Uterus (tissue), 4 donors: ENCODE results near the gene PARD3. TPM values are rescaled to one million over a fixed set of nuclear protein-coding genes. Genes with fewer than 3 reads are reported as not detected.

Experiments
- DNase-seq, 2 donors: peaks; one replicate each; pipeline ENCODE4 v3.0.0-alpha.2; 2019 to 2020
- H3K27ac ChIP-seq, 2 donors: fragments of 200-600 bp; sonication (generic); 1 replicate in 1 of 2; 2 replicates in 1 of 2; pipeline ENCODE4 v1.5.1; 2016 to 2018
- H3K27me3 ChIP-seq, 2 donors: fragments of 200-600 bp; sonication (generic); one replicate each; pipeline ENCODE4 v1.5.1; 2018 to 2019; ENCODE audit warnings: control low read depth in 1 of 2
- H3K36me3 ChIP-seq, 2 donors: fragments of 200-600 bp; sonication (generic); one replicate each; pipeline ENCODE4 v1.5.1; 2019; ENCODE audit warnings: control low read depth in 1 of 2
- H3K4me1 ChIP-seq, 2 donors: fragments of 200-600 bp; sonication (generic); one replicate each; pipeline ENCODE4 v1.5.1; 2018 to 2019; ENCODE audit warnings: control low read depth in 1 of 2
- H3K4me3 ChIP-seq, 2 donors: fragments of 200-600 bp; sonication (generic); 1 replicate in 1 of 2; 2 replicates in 1 of 2; pipeline ENCODE4 v1.5.1; 2018 to 2019; ENCODE audit warnings: mild to moderate bottlenecking in 1 of 2
- H3K9me3 ChIP-seq, 2 donors: fragments of 200-600 bp; sonication (generic); one replicate each; pipeline ENCODE4 v1.5.1; 2019; ENCODE audit warnings: control low read depth in 1 of 2
- POLR2A ChIP-seq, 2 donors: fragments of 450-650 bp; IDR thresholded peaks; one replicate each; pipeline ENCODE4 v1.6.1; 2016; ENCODE audit warnings: antibody characterized with exemption in 2 of 2, mild to moderate bottlenecking in 1 of 2, moderate library complexity in 1 of 2
- intact Hi-C: fragments of 100-400 bp; cut with DNase I; formaldehyde crosslinking; loops from one replicate; pipeline ENCODE4 v1.15.1; 2023; ENCODE audit warnings: low total_unique reads
- total RNA-seq, 4 donors: library from RNA; depleted of rRNA in 3 of 4; stranded (reverse); fragments of >200 nt in 3 of 4; gene quantifications; one replicate each; pipeline versions ENCODE4 v1.1.0 to v1.2.4, GENCODE V29; 2014 to 2023
- TF ChIP-seq, protein P1 (sequence below), 4 experiments: fragments of 200-600 bp in 2 of 4; fragments of 450-650 bp in 2 of 4; sonication (generic) in 2 of 4; IDR thresholded peaks; one replicate each; pipeline ENCODE4 v1.5.1; 2016 to 2019; ENCODE audit warnings: antibody characterized with exemption in 4 of 4, mild to moderate bottlenecking in 2 of 4, moderate library complexity in 1 of 4
- donor health status: DM: yes; HTN: yes; CAD: no.

The PARD3 gene
- total RNA-seq, 4 donors from 2014 or later: 42.1 to 96.1 (median 51.5) TPM

DNA sequence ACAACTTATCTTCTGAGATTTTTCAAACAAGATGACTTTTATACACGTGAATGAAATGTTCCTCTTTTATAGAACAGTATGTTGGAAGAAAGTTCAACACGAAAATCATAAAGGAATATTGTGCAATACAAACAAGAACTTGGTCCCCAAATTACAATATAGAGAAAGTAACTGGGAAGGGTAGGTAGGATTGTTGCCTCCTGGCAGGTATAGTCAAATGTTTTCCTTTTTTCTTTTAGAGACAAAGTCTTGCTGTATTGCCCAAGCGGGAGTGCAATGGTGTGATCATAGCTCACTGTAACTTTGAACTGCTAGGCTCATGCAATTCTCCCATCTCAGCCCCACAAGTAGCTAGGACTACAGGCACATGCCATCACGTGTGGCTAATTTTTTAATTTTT is 582.6 kb downstream of the PARD3 start:
- no peaks in the 10 kb centered on the region for H3K36me3 ChIP-seq
- intact Hi-C loops: no loop called here
- H3K27ac ChIP-seq: no peak overlapping the region
- TF ChIP-seq POLR2A (IDR thresholded peaks at IDR 0.05): no peak
- TF ChIP-seq, protein P1, sequence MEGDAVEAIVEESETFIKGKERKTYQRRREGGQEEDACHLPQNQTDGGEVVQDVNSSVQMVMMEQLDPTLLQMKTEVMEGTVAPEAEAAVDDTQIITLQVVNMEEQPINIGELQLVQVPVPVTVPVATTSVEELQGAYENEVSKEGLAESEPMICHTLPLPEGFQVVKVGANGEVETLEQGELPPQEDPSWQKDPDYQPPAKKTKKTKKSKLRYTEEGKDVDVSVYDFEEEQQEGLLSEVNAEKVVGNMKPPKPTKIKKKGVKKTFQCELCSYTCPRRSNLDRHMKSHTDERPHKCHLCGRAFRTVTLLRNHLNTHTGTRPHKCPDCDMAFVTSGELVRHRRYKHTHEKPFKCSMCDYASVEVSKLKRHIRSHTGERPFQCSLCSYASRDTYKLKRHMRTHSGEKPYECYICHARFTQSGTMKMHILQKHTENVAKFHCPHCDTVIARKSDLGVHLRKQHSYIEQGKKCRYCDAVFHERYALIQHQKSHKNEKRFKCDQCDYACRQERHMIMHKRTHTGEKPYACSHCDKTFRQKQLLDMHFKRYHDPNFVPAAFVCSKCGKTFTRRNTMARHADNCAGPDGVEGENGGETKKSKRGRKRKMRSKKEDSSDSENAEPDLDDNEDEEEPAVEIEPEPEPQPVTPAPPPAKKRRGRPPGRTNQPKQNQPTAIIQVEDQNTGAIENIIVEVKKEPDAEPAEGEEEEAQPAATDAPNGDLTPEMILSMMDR (IDR thresholded peaks at IDR 0.05): no peak
- H3K9me3 ChIP-seq: no peaks in the 10 kb centered on the region
- H3K4me3 ChIP-seq: no peak overlapping the region
- H3K4me1 ChIP-seq: no peaks in the 10 kb centered on the region
- no peaks in the 10 kb centered on the region for H3K27me3 ChIP-seq
- DNase-seq: no peak

DNA sequence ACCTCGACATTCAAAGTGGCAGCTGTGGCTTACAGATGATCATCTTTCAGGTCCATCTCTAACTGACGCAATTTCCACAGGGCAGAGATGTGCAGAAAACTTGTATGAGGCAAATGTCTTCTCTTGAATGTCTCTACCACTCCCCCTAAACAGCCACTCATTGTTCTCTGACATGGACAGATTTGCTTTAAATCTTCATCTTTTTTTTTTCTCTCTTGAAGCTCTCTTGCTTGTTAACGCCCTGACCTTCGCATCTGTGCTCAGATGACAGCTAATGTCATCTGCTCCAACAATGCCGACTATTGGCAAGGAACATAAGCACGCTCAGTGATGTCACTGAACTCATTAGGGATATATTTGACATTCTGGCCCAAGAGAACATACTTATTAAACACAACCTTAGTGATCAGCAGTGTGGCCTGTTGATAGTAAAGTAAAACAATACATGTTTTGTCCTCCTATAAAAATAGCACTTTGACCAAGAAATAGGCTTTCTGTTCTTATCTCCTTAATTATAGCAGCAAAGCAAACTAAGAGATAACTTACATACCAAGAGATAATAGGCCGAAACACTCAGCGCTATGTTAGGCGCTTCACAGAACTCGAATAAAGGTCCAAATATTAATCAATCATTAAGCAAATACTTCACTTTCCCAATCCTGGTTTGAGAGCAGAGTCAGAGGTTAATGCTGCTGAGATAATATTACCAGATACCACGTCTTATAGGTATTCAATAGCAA is 583.5 kb downstream of the PARD3 start:
- Histone ChIP-seq H3K36me3 (no peaks in the 10 kb centered on the region), H3K9me3 (no peaks in the 10 kb centered on the region), H3K27me3 (no peaks in the 10 kb centered on the region), H3K4me3 (no peak overlapping the region), H3K4me1 (no peaks in the 10 kb centered on the region), H3K27ac (no peak overlapping the region)
- intact Hi-C loops: no loop called here
- DNase-seq: no peak
- no peak for TF ChIP-seq POLR2A (IDR thresholded peaks at IDR 0.05)
- TF ChIP-seq, protein P1 (IDR thresholded peaks at IDR 0.05): no peak

DNA sequence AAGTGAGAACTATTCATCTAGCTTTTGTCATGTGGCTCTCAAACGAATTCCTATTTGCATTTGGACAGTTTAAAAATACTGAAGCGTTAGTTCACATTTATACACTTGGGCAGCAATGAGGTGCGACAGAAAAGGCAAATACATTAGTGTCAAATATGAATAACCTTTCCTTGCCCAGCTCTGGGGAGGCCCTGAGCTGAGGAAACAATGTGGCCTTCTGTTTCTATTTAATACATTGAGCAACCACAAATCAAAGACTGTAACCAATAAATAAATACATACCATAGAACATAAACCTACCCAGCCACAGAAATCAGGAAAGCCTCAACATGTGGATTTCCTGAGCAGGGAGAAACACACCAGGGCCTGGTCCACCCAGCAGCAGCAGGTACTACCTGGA is 585.2 kb downstream of the PARD3 start:
- no peak for DNase-seq
- no peaks in the 10 kb centered on the region for H3K36me3 ChIP-seq
- H3K9me3 ChIP-seq: no peaks in the 10 kb centered on the region
- intact Hi-C loops: no loop called here
- H3K4me3 ChIP-seq: no peak overlapping the region
- no peak overlapping the region for H3K27ac ChIP-seq
- no peaks in the 10 kb centered on the region for H3K4me1 ChIP-seq
- no peak for TF ChIP-seq POLR2A (IDR thresholded peaks at IDR 0.05)
- TF ChIP-seq, protein P1 (IDR thresholded peaks at IDR 0.05): no peak
- no peaks in the 10 kb centered on the region for H3K27me3 ChIP-seq

DNA sequence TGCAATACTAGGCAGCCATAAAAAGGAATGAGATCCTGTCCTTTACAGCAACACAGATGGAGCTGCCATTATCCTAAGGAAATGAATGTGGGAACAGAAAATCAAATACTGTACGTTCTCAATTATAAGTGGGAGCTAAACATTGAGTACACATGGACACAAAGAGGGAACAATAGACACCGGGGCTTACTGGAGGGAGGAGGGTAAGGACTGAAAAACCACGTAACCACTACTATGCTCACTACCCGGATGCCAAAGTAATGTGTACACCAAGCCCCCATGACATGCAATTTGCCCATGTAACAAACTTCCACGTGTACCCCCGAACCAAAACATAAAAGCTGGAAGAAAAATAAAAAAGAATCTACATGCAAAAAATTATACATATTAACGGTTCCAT is 587.0 kb downstream of the PARD3 start:
- Histone ChIP-seq H3K9me3 (no peaks in the 10 kb centered on the region), H3K27ac (no peak overlapping the region), H3K4me1 (no peaks in the 10 kb centered on the region), H3K36me3 (no peaks in the 10 kb centered on the region), H3K27me3 (no peaks in the 10 kb centered on the region), H3K4me3 (no peak overlapping the region)
- intact Hi-C loops: no loop called here
- TF ChIP-seq, protein P1 (IDR thresholded peaks at IDR 0.05): no peak
- TF ChIP-seq POLR2A (IDR thresholded peaks at IDR 0.05): no peak
- DNase-seq: no peak

DNA sequence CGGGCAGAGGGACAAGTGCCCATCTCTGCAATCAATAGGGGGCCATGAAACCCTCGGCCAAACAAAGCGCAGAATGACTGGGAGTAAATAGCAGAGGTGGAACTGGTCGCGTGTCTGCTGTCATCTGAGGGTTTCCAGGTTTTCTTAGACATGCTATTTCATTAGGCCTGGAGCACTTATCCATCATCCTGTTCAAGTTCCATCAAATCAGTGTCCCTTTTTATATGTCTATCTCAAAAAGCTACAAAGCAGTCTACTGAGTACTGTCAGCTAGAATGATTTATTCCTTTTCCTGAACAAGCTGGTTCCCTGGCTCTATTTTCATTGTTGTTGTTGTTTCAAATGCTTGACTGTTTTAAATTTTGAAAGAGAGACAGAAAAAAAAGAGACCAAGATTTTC is 590.5 kb downstream of the PARD3 start:
- Histone ChIP-seq H3K27me3 (no peaks in the 10 kb centered on the region), H3K4me1 (no peaks in the 10 kb centered on the region), H3K9me3 (no peaks in the 10 kb centered on the region), H3K4me3 (no peak overlapping the region), H3K27ac (no peak overlapping the region), H3K36me3 (no peaks in the 10 kb centered on the region)
- DNase-seq: no peak
- TF ChIP-seq, protein P1 (IDR thresholded peaks at IDR 0.05): no peak
- no peak for TF ChIP-seq POLR2A (IDR thresholded peaks at IDR 0.05)
- intact Hi-C loops: no loop called here
